ENCODE data around the gene LPGAT1.

Gene LPGAT1, protein sequence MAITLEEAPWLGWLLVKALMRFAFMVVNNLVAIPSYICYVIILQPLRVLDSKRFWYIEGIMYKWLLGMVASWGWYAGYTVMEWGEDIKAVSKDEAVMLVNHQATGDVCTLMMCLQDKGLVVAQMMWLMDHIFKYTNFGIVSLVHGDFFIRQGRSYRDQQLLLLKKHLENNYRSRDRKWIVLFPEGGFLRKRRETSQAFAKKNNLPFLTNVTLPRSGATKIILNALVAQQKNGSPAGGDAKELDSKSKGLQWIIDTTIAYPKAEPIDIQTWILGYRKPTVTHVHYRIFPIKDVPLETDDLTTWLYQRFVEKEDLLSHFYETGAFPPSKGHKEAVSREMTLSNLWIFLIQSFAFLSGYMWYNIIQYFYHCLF

GRCh38 chr1:211830328-211831142 is at the start of gene LPGAT1:
TSS of gene LPGAT1 (minus strand) at chr1:211830763. CDS start at chr1:211829296, 1,467 bp downstream.
- peaks cover 23% of the 10 kb centered on the region for H3K79me2 ChIP-seq (ENCODE audit: low read length)
- H3K9me3 ChIP-seq (ENCODE audit: insufficient read depth, low read length) = no peaks in the 10 kb centered on the region
- H3K27ac ChIP-seq (ENCODE audit: low read length) = peak within 1 kb of the TSS; percentile 59
- H3K27me3 ChIP-seq (ENCODE audit: low read depth, low read length) = no peaks in the 10 kb centered on the region
- peak within 1 kb of the TSS; percentile 76 for H3K4me3 ChIP-seq (ENCODE audit: low read length)
- H3K4me2 ChIP-seq (ENCODE audit: low read length) = peak within 1 kb of the TSS; percentile 99
- H3K36me3 ChIP-seq (replicated peaks; ENCODE audit: low read depth, low read length) = peaks cover 17% of the 10 kb centered on the region
- H3K4me1 ChIP-seq (ENCODE audit: low read length) = peaks cover 36% of the 10 kb centered on the region
- peak within 1 kb of the TSS; percentile 91 for H3K9ac ChIP-seq (ENCODE audit: low read length)
- peak within 1 kb of the TSS; percentile 85 for H2AFZ ChIP-seq (ENCODE audit: low read depth, low read length)
- TF ChIP-seq EZH2phosphoT487 (IDR thresholded peaks at IDR 0.05; ENCODE audit: low read depth) = no peak
- TF ChIP-seq, protein P1, sequence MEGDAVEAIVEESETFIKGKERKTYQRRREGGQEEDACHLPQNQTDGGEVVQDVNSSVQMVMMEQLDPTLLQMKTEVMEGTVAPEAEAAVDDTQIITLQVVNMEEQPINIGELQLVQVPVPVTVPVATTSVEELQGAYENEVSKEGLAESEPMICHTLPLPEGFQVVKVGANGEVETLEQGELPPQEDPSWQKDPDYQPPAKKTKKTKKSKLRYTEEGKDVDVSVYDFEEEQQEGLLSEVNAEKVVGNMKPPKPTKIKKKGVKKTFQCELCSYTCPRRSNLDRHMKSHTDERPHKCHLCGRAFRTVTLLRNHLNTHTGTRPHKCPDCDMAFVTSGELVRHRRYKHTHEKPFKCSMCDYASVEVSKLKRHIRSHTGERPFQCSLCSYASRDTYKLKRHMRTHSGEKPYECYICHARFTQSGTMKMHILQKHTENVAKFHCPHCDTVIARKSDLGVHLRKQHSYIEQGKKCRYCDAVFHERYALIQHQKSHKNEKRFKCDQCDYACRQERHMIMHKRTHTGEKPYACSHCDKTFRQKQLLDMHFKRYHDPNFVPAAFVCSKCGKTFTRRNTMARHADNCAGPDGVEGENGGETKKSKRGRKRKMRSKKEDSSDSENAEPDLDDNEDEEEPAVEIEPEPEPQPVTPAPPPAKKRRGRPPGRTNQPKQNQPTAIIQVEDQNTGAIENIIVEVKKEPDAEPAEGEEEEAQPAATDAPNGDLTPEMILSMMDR (IDR thresholded peaks at IDR 0.05; ENCODE audit: low read depth, low read length) = peak; percentile 60
- H4K20me1 ChIP-seq (ENCODE audit: insufficient read depth, low read length) = no peaks in the 10 kb centered on the region

GRCh38 chr1:211879475-211879874 is 48.9 kb upstream of the LPGAT1 start:
- Histone ChIP-seq H3K79me2 (ENCODE audit: low read length) (no peaks in the 10 kb centered on the region), H3K4me2 (ENCODE audit: low read length) (no peak overlapping the region)
- no peak for TF ChIP-seq EZH2phosphoT487 (IDR thresholded peaks at IDR 0.05; ENCODE audit: low read depth)
- TF ChIP-seq, protein P1 (IDR thresholded peaks at IDR 0.05; ENCODE audit: low read depth, low read length) = no peak

DNA sequence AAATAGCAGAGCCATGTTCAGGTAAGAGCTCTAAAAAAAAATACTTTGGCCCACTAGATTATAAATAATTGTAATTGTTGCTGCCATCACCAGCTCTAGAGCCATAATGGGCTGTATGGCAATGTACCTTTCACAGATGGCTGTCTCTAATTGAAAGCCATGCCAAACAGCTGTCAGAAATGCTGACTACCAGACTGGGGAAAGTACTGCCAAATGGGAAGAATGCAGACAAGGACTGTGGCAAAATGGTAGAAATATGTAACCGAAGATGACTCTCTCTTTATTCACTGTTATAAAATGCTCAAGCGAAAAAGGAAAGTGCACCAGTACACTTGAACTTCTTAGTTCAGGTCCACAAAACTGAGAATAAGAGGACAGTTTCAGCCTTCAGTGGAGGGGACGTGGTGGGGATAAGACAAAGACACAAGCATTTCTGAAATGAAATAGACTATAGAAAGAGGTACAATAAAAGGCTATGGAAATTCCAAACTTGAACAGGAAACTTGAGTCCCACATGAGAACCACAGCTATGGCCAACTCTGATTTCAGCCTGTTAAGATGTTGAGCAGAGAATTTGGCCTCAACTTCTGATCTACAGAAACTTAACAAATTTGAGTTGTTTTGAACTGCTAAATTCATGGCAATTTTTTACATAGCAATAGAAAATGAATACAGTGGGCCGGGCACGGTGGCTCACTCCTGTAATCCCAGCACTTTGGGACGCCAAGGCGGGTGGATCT is 46.5 kb upstream of the LPGAT1 start:
- TF ChIP-seq EZH2phosphoT487 (IDR thresholded peaks at IDR 0.05; ENCODE audit: low read depth) = no peak
- TF ChIP-seq, protein P1 (IDR thresholded peaks at IDR 0.05; ENCODE audit: low read depth, low read length) = no peak
- no peaks in the 10 kb centered on the region for H4K20me1 ChIP-seq (ENCODE audit: insufficient read depth, low read length)
- H3K79me2 ChIP-seq (ENCODE audit: low read length) = no peaks in the 10 kb centered on the region

More at GRCh38 chr1:211879475-211879874, 48.9 kb upstream of the LPGAT1 start:
- Histone ChIP-seq H4K20me1 (ENCODE audit: insufficient read depth, low read length) (no peaks in the 10 kb centered on the region), H3K4me3 (ENCODE audit: low read length) (no peak overlapping the region), H3K9me3 (ENCODE audit: insufficient read depth, low read length) (no peaks in the 10 kb centered on the region), H3K27me3 (ENCODE audit: low read depth, low read length) (no peaks in the 10 kb centered on the region), H3K36me3 (replicated peaks; ENCODE audit: low read depth, low read length) (no peaks in the 10 kb centered on the region), H2AFZ (ENCODE audit: low read depth, low read length) (no peak overlapping the region), H3K27ac (ENCODE audit: low read length) (no peak overlapping the region), H3K9ac (ENCODE audit: low read length) (no peak overlapping the region), H3K4me1 (ENCODE audit: low read length) (no peaks in the 10 kb centered on the region)

More for the DNA sequence above, 46.5 kb upstream of the LPGAT1 start:
- Histone ChIP-seq H3K4me2 (ENCODE audit: low read length) (no peak overlapping the region), H2AFZ (ENCODE audit: low read depth, low read length) (no peak overlapping the region), H3K9ac (ENCODE audit: low read length) (no peak overlapping the region), H3K4me3 (ENCODE audit: low read length) (no peak overlapping the region), H3K9me3 (ENCODE audit: insufficient read depth, low read length) (no peaks in the 10 kb centered on the region), H3K27me3 (ENCODE audit: low read depth, low read length) (no peaks in the 10 kb centered on the region), H3K36me3 (replicated peaks; ENCODE audit: low read depth, low read length) (no peaks in the 10 kb centered on the region), H3K27ac (ENCODE audit: low read length) (no peak overlapping the region), H3K4me1 (ENCODE audit: low read length) (no peaks in the 10 kb centered on the region)

Data from OCI-LY3 (cell line).